CD14-positive monocyte (primary cell): ENCODE data around the gene PDCD11. TPM values are rescaled to one million over a fixed set of nuclear protein-coding genes. Genes with fewer than 3 reads are reported as not detected.

Experiments used
- DNase-seq, 3 donors: peaks; one replicate each; pipeline ENCODE4 v3.0.0-alpha.2; 2011 to 2022
- H2AFZ ChIP-seq: 2 replicates; pipeline ENCODE4 v1.6.0; 2012; ENCODE audit warnings: mild to moderate bottlenecking, low read depth, low read length, inconsistent platforms; ENCODE audit not compliant: insufficient read depth, poor library complexity, severe bottlenecking
- H3K27ac ChIP-seq, 2 donors: 1 replicate in 1 of 2; 2 replicates in 1 of 2; pipeline ENCODE4 v1.5.1; 2012 to 2013; ENCODE audit warnings: low read length in 2 of 2, control low read depth in 1 of 2, inconsistent platforms in 1 of 2, low read depth in 1 of 2, mild to moderate bottlenecking in 1 of 2
- H3K27me3 ChIP-seq, 2 donors: one replicate each; pipeline versions ENCODE4 v1.6.0 to v1.6.1; 2011 to 2013; ENCODE audit warnings: low read length in 2 of 2; ENCODE audit not compliant: control insufficient read depth in 2 of 2, insufficient read depth in 2 of 2
- H3K36me3 ChIP-seq, 2 donors: replicated peaks in 1 of 2; 1 replicate in 1 of 2; 2 replicates in 1 of 2; pipeline versions ENCODE4 v1.5.1 to v1.6.1; 2012 to 2013; ENCODE audit warnings: low read length in 2 of 2, control low read depth in 1 of 2, inconsistent platforms in 1 of 2, mild to moderate bottlenecking in 1 of 2; ENCODE audit not compliant: insufficient read depth in 2 of 2, control insufficient read depth in 1 of 2
- H3K4me1 ChIP-seq, 2 donors: 1 replicate in 1 of 2; 2 replicates in 1 of 2; pipeline versions ENCODE4 v1.5.1 to v1.6.1; 2012 to 2013; ENCODE audit warnings: low read length in 2 of 2, control low read depth in 1 of 2, inconsistent platforms in 1 of 2, mild to moderate bottlenecking in 1 of 2, moderate library complexity in 1 of 2; ENCODE audit not compliant: insufficient read depth in 2 of 2, control insufficient read depth in 1 of 2
- H3K4me2 ChIP-seq: replicated peaks from 2 replicates; pipeline ENCODE3; 2012; ENCODE audit warnings: low read length, moderate library complexity, mild to moderate bottlenecking; ENCODE audit not compliant: poor library complexity, severe bottlenecking; ENCODE audit errors: extremely low read depth
- H3K4me3 ChIP-seq, 3 experiments: fragments of 200-600 bp in 1 of 3; sonication (generic) in 1 of 3; replicated peaks in 1 of 3; 1 replicate in 2 of 3; 2 replicates in 1 of 3; pipeline ENCODE4 v1.5.1; 2011 to 2013; ENCODE audit warnings: low read length in 3 of 3, mild to moderate bottlenecking in 3 of 3, control low read depth in 2 of 3, low read depth in 2 of 3, inconsistent platforms in 1 of 3, moderate library complexity in 1 of 3
- H3K79me2 ChIP-seq: 2 replicates; pipeline ENCODE4 v1.6.0; 2012; ENCODE audit warnings: mild to moderate bottlenecking, control low read depth, inconsistent platforms, low read length, moderate library complexity; ENCODE audit not compliant: insufficient read depth
- H3K9ac ChIP-seq: 2 replicates; pipeline ENCODE4 v1.6.0; 2017; ENCODE audit warnings: low read length, mild to moderate bottlenecking; ENCODE audit not compliant: insufficient read depth, poor library complexity, severe bottlenecking
- H3K9me3 ChIP-seq, 2 donors: replicated peaks in 1 of 2; 1 replicate in 1 of 2; 2 replicates in 1 of 2; pipeline versions ENCODE4 v1.5.1 to v1.6.1; 2012 to 2013; ENCODE audit warnings: low read length in 2 of 2, control low read depth in 1 of 2; ENCODE audit not compliant: control insufficient read depth in 1 of 2, insufficient read depth in 1 of 2
- H4K20me1 ChIP-seq: 2 replicates; pipeline ENCODE4 v1.6.0; 2012; ENCODE audit warnings: mild to moderate bottlenecking, low read length, control low read depth, moderate library complexity; ENCODE audit not compliant: insufficient read depth
- H3K27ac Mint-ChIP-seq, 7 donors: one replicate each; pipeline ENCODE4 v1.8.0; 2020; ENCODE audit warnings: mild to moderate bottlenecking in 7 of 7, mixed read lengths in 7 of 7, moderate library complexity in 6 of 7, inconsistent platforms in 2 of 7
- H3K27me3 Mint-ChIP-seq, 3 donors: one replicate each; pipeline ENCODE4 v1.8.0; 2021 to 2022; ENCODE audit warnings: low read depth in 3 of 3, mild to moderate bottlenecking in 3 of 3, mixed read lengths in 3 of 3, moderate library complexity in 3 of 3, inconsistent platforms in 1 of 3
- H3K36me3 Mint-ChIP-seq, 2 donors: one replicate each; pipeline ENCODE4 v1.8.0; 2020; ENCODE audit warnings: mixed read lengths in 2 of 2, inconsistent platforms in 1 of 2, mild to moderate bottlenecking in 1 of 2
- H3K4me1 Mint-ChIP-seq: one replicate; pipeline ENCODE4 v1.8.0; 2020; ENCODE audit warnings: mild to moderate bottlenecking, mixed read lengths
- H3K4me3 Mint-ChIP-seq, 2 donors: one replicate each; pipeline ENCODE4 v1.8.0; 2020; ENCODE audit warnings: mild to moderate bottlenecking in 2 of 2, mixed read lengths in 2 of 2, moderate library complexity in 1 of 2
- H3K9me3 Mint-ChIP-seq, 7 donors: one replicate each; pipeline ENCODE4 v1.8.0; 2020 to 2022; ENCODE audit warnings: mixed read lengths in 7 of 7, mild to moderate bottlenecking in 6 of 7, moderate library complexity in 6 of 7, inconsistent platforms in 2 of 7
- WGBS: methylation state at CpG from one replicate; pipeline ENCODE4 v1.1.5; 2013; ENCODE audit warnings: missing lambda C conversion rate; ENCODE audit not compliant: insufficient coverage; 5-methylcytosine and 5-hydroxymethylcytosine counted together
- intact Hi-C, 2 donors: fragments of 100-400 bp; cut with micrococcal nuclease; formaldehyde crosslinking; loops; one replicate each; pipeline versions ENCODE4 v1.15.0 to v1.15.1; 2023
- polyA plus RNA-seq, 3 donors: library from polyadenylated mRNA; depleted of rRNA in 1 of 3; unstranded in 2 of 3; stranded (reverse) in 1 of 3; fragments of 300-500 nt in 2 of 3; fragments of >200 nt in 1 of 3; fragmentation: Illumina TruSeq in 2 of 3; gene quantifications; 1 replicate in 2 of 3; 2 replicates in 1 of 3; pipeline ENCODE4 v1.2.3, GENCODE V29; 2012 to 2021
- TF ChIP-seq, protein P1 (sequence below): fragments of 200-600 bp; IDR thresholded peaks from one replicate; pipeline ENCODE4 v1.8.0; 2022; ENCODE audit warnings: antibody characterized with exemption, mild to moderate bottlenecking

Gene PDCD11
- polyA plus RNA-seq, 3 donors = 2.9 to 9.7 (median 3.3) TPM

- Histone ChIP-seq H3K79me2 (no peaks in the 10 kb centered on the region), H4K20me1 (no peaks in the 10 kb centered on the region), H3K4me1 (peaks cover 45 to 55% of the 10 kb centered on the region in 2 donors), H3K9ac (no peak overlapping the region), H2AFZ (no peak overlapping the region), H3K4me2 (no peak overlapping the region), H3K27me3 (no peaks in the 10 kb centered on the region), H3K4me3 (no peak overlapping the region), H3K9me3 (no peaks in the 10 kb centered on the region), H3K36me3 (no peaks in the 10 kb centered on the region), H3K27ac (no peak overlapping the region)
- WGBS = 58% methylated on average over 2 of the region's 4 CpGs
- intact Hi-C loops = no loop called here
- no peak overlapping the region for H3K4me3 Mint-ChIP-seq
- no peak for DNase-seq
- peaks cover 0 to 2% (median 0%) of the 10 kb centered on the region in 7 donors for H3K9me3 Mint-ChIP-seq
- peaks cover 51% of the 10 kb centered on the region for H3K4me1 Mint-ChIP-seq
- TF ChIP-seq, protein P1, sequence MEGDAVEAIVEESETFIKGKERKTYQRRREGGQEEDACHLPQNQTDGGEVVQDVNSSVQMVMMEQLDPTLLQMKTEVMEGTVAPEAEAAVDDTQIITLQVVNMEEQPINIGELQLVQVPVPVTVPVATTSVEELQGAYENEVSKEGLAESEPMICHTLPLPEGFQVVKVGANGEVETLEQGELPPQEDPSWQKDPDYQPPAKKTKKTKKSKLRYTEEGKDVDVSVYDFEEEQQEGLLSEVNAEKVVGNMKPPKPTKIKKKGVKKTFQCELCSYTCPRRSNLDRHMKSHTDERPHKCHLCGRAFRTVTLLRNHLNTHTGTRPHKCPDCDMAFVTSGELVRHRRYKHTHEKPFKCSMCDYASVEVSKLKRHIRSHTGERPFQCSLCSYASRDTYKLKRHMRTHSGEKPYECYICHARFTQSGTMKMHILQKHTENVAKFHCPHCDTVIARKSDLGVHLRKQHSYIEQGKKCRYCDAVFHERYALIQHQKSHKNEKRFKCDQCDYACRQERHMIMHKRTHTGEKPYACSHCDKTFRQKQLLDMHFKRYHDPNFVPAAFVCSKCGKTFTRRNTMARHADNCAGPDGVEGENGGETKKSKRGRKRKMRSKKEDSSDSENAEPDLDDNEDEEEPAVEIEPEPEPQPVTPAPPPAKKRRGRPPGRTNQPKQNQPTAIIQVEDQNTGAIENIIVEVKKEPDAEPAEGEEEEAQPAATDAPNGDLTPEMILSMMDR = no peak
- peak overlapping the region in 1 of 7 donors; percentile 12 for H3K27ac Mint-ChIP-seq
- peaks cover 0 to 2% of the 10 kb centered on the region in 2 donors for H3K36me3 Mint-ChIP-seq
- peaks cover 0 to 3% (median 2%) of the 10 kb centered on the region in 3 donors for H3K27me3 Mint-ChIP-seq
These were observed 67.1 kb downstream of the PDCD11 start for GRCh38 chr10:103463499-103463898.

- Mint-ChIP-seq H3K27ac (peak overlapping the region in 6 of 7 donors; percentile 4 to 83 (median 66)), H3K4me3 (peak overlapping the region; percentile 52 to 67), H3K27me3 (peaks cover 0 to 4% (median 2%) of the 10 kb centered on the region in 3 donors), H3K9me3 (peaks cover 0 to 6% (median 1%) of the 10 kb centered on the region in 7 donors), H3K36me3 (peaks cover 2 to 3% of the 10 kb centered on the region in 2 donors), H3K4me1 (peaks cover 63% of the 10 kb centered on the region)
- Histone ChIP-seq H3K79me2 (no peaks in the 10 kb centered on the region), H3K9ac (no peak overlapping the region), H4K20me1 (no peaks in the 10 kb centered on the region), H3K27ac (peak overlapping the region; percentile 65 to 74), H3K36me3 (no peaks in the 10 kb centered on the region), H3K27me3 (no peaks in the 10 kb centered on the region), H3K4me3 (peak overlapping the region in 1 of 3 experiments; percentile 24), H2AFZ (peak overlapping the region; percentile 75), H3K4me1 (peaks cover 58 to 62% of the 10 kb centered on the region in 2 donors), H3K9me3 (no peaks in the 10 kb centered on the region), H3K4me2 (peak overlapping the region; percentile 58)
- TF ChIP-seq, protein P1 = no peak
- intact Hi-C loops = no loop called here
- DNase-seq = peak in 2 of 3 donors; percentile 31 to 36
- 41% methylated on average over 11 of the region's 14 CpGs for WGBS
These were observed 69.2 kb downstream of the PDCD11 start for GRCh38 chr10:103465411-103466179.
